GM18502 (cell line): ENCODE results near the gene FANCC.

Experiments used
- ATAC-seq: cut with Tn5 transposase; IDR thresholded peaks from one replicate; pipeline ENCODE4 v1.9.1; 2021; ENCODE audit warnings: mild to moderate bottlenecking; ENCODE audit not compliant: unreplicated experiment, poor library complexity

The FANCC gene

GRCh38 chr9:95092262-95093072 is 225.0 kb downstream of the FANCC start:
- ATAC-seq, result no peak

GRCh38 chr9:95091601-95092261 is 225.8 kb downstream of the FANCC start:
- no peak for ATAC-seq

GRCh38 chr9:95090871-95091577 is 226.5 kb downstream of the FANCC start:
- no peak for ATAC-seq

- ATAC-seq, result no peak
Observed at GRCh38 chr9:95090023-95090791, 227.3 kb downstream of the FANCC start.

- ATAC-seq, result no peak
Observed at GRCh38 chr9:95089257-95090022, 228.1 kb downstream of the FANCC start.

- no peak for ATAC-seq
Observed at GRCh38 chr9:95088421-95089161, 228.9 kb downstream of the FANCC start.

- no peak for ATAC-seq
Observed at GRCh38 chr9:95087659-95088242, 229.8 kb downstream of the FANCC start.

- no peak for ATAC-seq
Observed at GRCh38 chr9:95086564-95086955, 230.9 kb downstream of the FANCC start.

- no peak for ATAC-seq
Observed at GRCh38 chr9:95085861-95086563, 231.5 kb downstream of the FANCC start.

GRCh38 chr9:95085036-95085770 is 232.3 kb downstream of the FANCC start:
- no peak for ATAC-seq

- ATAC-seq, result no peak
Observed at GRCh38 chr9:95084254-95084934, 233.1 kb downstream of the FANCC start.

GRCh38 chr9:95083086-95083768 is 234.3 kb downstream of the FANCC start:
- ATAC-seq, result no peak

- ATAC-seq, result no peak
Observed at GRCh38 chr9:95082401-95083084, 235.0 kb downstream of the FANCC start.

- no peak for ATAC-seq
Observed at GRCh38 chr9:95081998-95082397, 235.5 kb downstream of the FANCC start.

- no peak for ATAC-seq
Observed at GRCh38 chr9:95080961-95081647, 236.4 kb downstream of the FANCC start.
